K562 (cell line): ENCODE measurements around the gene MPDZ. TPM values are rescaled to one million over a fixed set of nuclear protein-coding genes. Genes with fewer than 3 reads are reported as not detected.

ENCODE experiments used
- ATAC-seq: fragments of 200-7000 bp; cut with Tn5 transposase; 3 replicates; pipeline ENCODE4 v1.9.1; 2020; ENCODE audit warnings: moderate library complexity
- BruUV-seq: library from RNA; stranded (reverse); fragments of 400-500 nt; replicated peaks from 2 replicates; lab custom pipeline; 2021; lab: Mats Ljungman, UMichigan
- CTCF ChIA-PET: fragments of 300-600 bp; formaldehyde crosslinking; extraction: SDS; loops from one replicate; lab custom pipeline; 2021; ENCODE audit warnings: low intra/inter-chr PET ratio; lab: Yijun Ruan, JAX
- POLR2A ChIA-PET: fragments of 300-600, 350-650 bp; sonication (Branson Sonifier 250); formaldehyde crosslinking; extraction: SDS; loops from one replicate; lab custom pipeline; 2021; ENCODE audit warnings: antibody characterized with exemption, inconsistent platforms; lab: Yijun Ruan, JAX
- DNase-seq, 4 experiments: peaks; one replicate each; pipeline versions ENCODE4 v3.0.0 to v3.0.0-alpha.2; 2011 to 2018; ENCODE audit warnings: low spot score in 3 of 4, mixed read lengths in 3 of 4; ENCODE audit errors: extremely low read depth in 1 of 4
- FAIRE-seq: peaks from 2 replicates; lab custom pipeline; 2011; peaks lifted over from hg19 to GRCh38; lab: Jason Lieb, UNC
- H2AFZ ChIP-seq: 2 replicates; pipeline ENCODE4 v1.6.0; 2011; ENCODE audit warnings: low read depth, low read length, control low read depth, inconsistent platforms
- H3K27ac ChIP-seq: fragments of 200-600 bp; 3 replicates; pipeline ENCODE4 v1.8.0; 2011; ENCODE audit warnings: low read depth, mild to moderate bottlenecking, control low read depth, inconsistent platforms, low read length, moderate library complexity, mixed read lengths; ENCODE audit errors: extremely low read depth
- H3K27me3 ChIP-seq, 2 experiments: fragments of 300-600 bp in 1 of 2; 2 replicates in 1 of 2; 3 replicates in 1 of 2; pipeline versions ENCODE4 v1.6.0 to v1.8.0; 2011; ENCODE audit warnings: inconsistent platforms in 2 of 2, low read length in 2 of 2, mild to moderate bottlenecking in 1 of 2, mixed read lengths in 1 of 2, moderate library complexity in 1 of 2; ENCODE audit not compliant: control insufficient read depth in 2 of 2, insufficient read depth in 2 of 2
- H3K36me3 ChIP-seq: fragments of 300-600 bp; 3 replicates; pipeline ENCODE4 v1.8.0; 2011; ENCODE audit warnings: mild to moderate bottlenecking, low read length, inconsistent platforms; ENCODE audit not compliant: control insufficient read depth, insufficient read depth
- H3K4me1 ChIP-seq, 2 experiments: fragments of 200-600 bp in 1 of 2; replicated peaks in 1 of 2; 2 replicates in 1 of 2; 3 replicates in 1 of 2; pipeline versions ENCODE4 v1.5.1 to v1.8.0; 2011; ENCODE audit warnings: inconsistent platforms in 2 of 2, low read length in 2 of 2, mild to moderate bottlenecking in 1 of 2, mixed read lengths in 1 of 2, moderate library complexity in 1 of 2; ENCODE audit not compliant: control insufficient read depth in 2 of 2, insufficient read depth in 2 of 2
- H3K4me2 ChIP-seq: 2 replicates; pipeline ENCODE4 v1.6.1; 2011; ENCODE audit warnings: low read length, control low read depth, inconsistent platforms, mixed read lengths; ENCODE audit not compliant: insufficient read depth
- H3K4me3 ChIP-seq: fragments of 200-600 bp; sonication (generic), shearing (Covaris generic); 2 replicates; pipeline ENCODE4 v1.5.1; 2016; ENCODE audit warnings: control low read depth, inconsistent platforms
- H3K79me2 ChIP-seq: fragments of 200-600 bp; 3 replicates; pipeline ENCODE4 v1.8.0; 2011; ENCODE audit warnings: low read length, inconsistent platforms; ENCODE audit not compliant: control insufficient read depth, insufficient read depth
- H3K9ac ChIP-seq, 2 experiments: 2 replicates each; pipeline versions ENCODE4 v1.6.0 to v1.6.1; 2011; ENCODE audit warnings: low read depth in 2 of 2, low read length in 2 of 2, control low read depth in 1 of 2, inconsistent platforms in 1 of 2, mild to moderate bottlenecking in 1 of 2, mixed read lengths in 1 of 2; ENCODE audit not compliant: insufficient read depth in 1 of 2
- H3K9me1 ChIP-seq: one replicate; pipeline ENCODE4 v1.6.0; 2011; ENCODE audit warnings: inconsistent platforms, mild to moderate bottlenecking, low read length, moderate library complexity; ENCODE audit not compliant: control insufficient read depth, insufficient read depth
- H3K9me3 ChIP-seq: replicated peaks from 2 replicates; pipeline ENCODE4 v1.5.1; 2011; ENCODE audit warnings: low read depth, low read length, inconsistent platforms; ENCODE audit not compliant: control insufficient read depth, insufficient read depth
- H4K20me1 ChIP-seq: replicated peaks from 2 replicates; pipeline ENCODE4 v1.6.1; 2011; ENCODE audit warnings: low read length, inconsistent platforms, mixed read lengths; ENCODE audit not compliant: control insufficient read depth, insufficient read depth
- BACH1 ChIP-seq: fragments of 200-800 bp; sonication (Bioruptor generic); IDR thresholded peaks from 2 replicates; pipeline ENCODE4 v1.6.1; 2016; ENCODE audit warnings: missing genetic modification characterization, missing compliant biosample characterization
- C11orf30 ChIP-seq: fragments of 450-650 bp; IDR thresholded peaks from 2 replicates; pipeline ENCODE4 v1.6.1; 2016; ENCODE audit warnings: low read depth, mild to moderate bottlenecking
- CBX2 ChIP-seq: fragments of 200-600 bp; sonication (generic); IDR thresholded peaks from one replicate; pipeline ENCODE4 v1.6.1; 2012; ENCODE audit warnings: mild to moderate bottlenecking, low read length, inconsistent platforms; ENCODE audit not compliant: insufficient read depth, poor library complexity, severe bottlenecking
- HLTF ChIP-seq: fragments of 450-650 bp; IDR thresholded peaks from 2 replicates; pipeline ENCODE4 v1.6.1; 2016
- MAFF ChIP-seq: IDR thresholded peaks from 2 replicates; pipeline ENCODE4 v1.6.1; 2012; ENCODE audit warnings: low read length, improper control_type of control experiment
- SOX6 ChIP-seq: fragments of 450-650 bp; IDR thresholded peaks from 2 replicates; pipeline ENCODE4 v1.6.1; 2014; ENCODE audit warnings: mild to moderate bottlenecking
- ZNF316 ChIP-seq: fragments of 450-650 bp; IDR thresholded peaks from 2 replicates; pipeline ENCODE4 v1.6.1; 2016
- ZZZ3 ChIP-seq: fragments of 450-650 bp; IDR thresholded peaks from 2 replicates; pipeline ENCODE4 v1.6.1; 2016; ENCODE audit warnings: antibody characterized with exemption, mild to moderate bottlenecking, moderate library complexity
- WGBS: fragments of 100-300 bp; shearing (Covaris generic); methylation state at CpG from one replicate; pipeline ENCODE4 v1.1.6; 2016; ENCODE audit warnings: low coverage, mixed read lengths; ENCODE audit not compliant: insufficient coverage; ENCODE audit errors: missing lambda C conversion rate; 5-methylcytosine and 5-hydroxymethylcytosine counted together
- in situ Hi-C: fragments of 300-500 bp; cut with MboI; formaldehyde crosslinking; loops from 4 replicates; pipeline ENCODE4 v1.15.0; 2018; ENCODE audit warnings: inconsistent platforms, mixed read lengths
- intact Hi-C: fragments of 100-400 bp; cut with micrococcal nuclease; formaldehyde crosslinking; loops from 2 replicates; pipeline ENCODE4 v1.14.2; 2022
- polyA plus RNA-seq, 8 experiments: library from polyadenylated mRNA; depleted of rRNA in 4 of 8; stranded (reverse) in 5 of 8; unstranded in 3 of 8; fragments of >200 nt; fragmentation: Nextera tagmentation in 2 of 8; fragmentation: Illumina TruSeq in 1 of 8; extraction: Ambion mirVana in 2 of 8; extraction: Trizol in 1 of 8; gene quantifications; 2 replicates each; pipeline versions ENCODE4 v1.2.1 to v1.2.3, GENCODE V29; 2011 to 2014; ENCODE audit warnings: inconsistent platforms in 1 of 8, missing spikeins in 1 of 8
- total RNA-seq, 7 experiments: library from RNA; depleted of rRNA in 6 of 7; stranded (reverse); fragments of >200 nt in 6 of 7; fragmentation: Illumina TruSeq in 2 of 7; extraction: Trizol in 2 of 7; gene quantifications; 2 replicates each; pipeline versions ENCODE4 v1.2.1 to v1.2.3, GENCODE V29; 2011 to 2021; ENCODE audit warnings: low replicate concordance in 1 of 7

Gene MPDZ
- total and polyA plus RNA-seq, 9 of the 15 experiments (the other 6 are each of a cell fraction or from before 2014, with no cell fraction given): 3.9 to 13.2 (median 5.7) TPM

GRCh38 chr9:13292158-13292557 is 12.7 kb upstream of the MPDZ start:
- no TSS peak for BruUV-seq
- Histone ChIP-seq H3K4me3 (no peak overlapping the region), H3K4me1 (no peaks in the 10 kb centered on the region), H2AFZ (no peak overlapping the region), H3K9ac (no peak overlapping the region), H3K27ac (no peak overlapping the region), H3K4me2 (no peak overlapping the region), H3K9me3 (no peaks in the 10 kb centered on the region), H3K27me3 (no peaks in the 10 kb centered on the region), H3K9me1 (no peaks in the 10 kb centered on the region), H3K79me2 (no peaks in the 10 kb centered on the region), H4K20me1 (no peaks in the 10 kb centered on the region), H3K36me3 (no peaks in the 10 kb centered on the region)
- WGBS: 0% methylated on average over 3 of the region's 3 CpGs
- ChIA-PET CTCF (no interaction called here), POLR2A (no interaction called here)
- TF ChIP-seq ZNF316 (peak; percentile 61), HLTF (no peak), C11orf30 (0 out of 2 replicates have a peak, but pooled peaks have one; percentile 11), CBX2 (no peak), ZZZ3 (no peak), MAFF (peak; percentile 24; the same call in 1 of the 2 replicates)
- in situ Hi-C loops: no loop called here
- no peak for DNase-seq
- ATAC-seq: no peak
- intact Hi-C loops: no loop called here
- FAIRE-seq: no peak

DNA sequence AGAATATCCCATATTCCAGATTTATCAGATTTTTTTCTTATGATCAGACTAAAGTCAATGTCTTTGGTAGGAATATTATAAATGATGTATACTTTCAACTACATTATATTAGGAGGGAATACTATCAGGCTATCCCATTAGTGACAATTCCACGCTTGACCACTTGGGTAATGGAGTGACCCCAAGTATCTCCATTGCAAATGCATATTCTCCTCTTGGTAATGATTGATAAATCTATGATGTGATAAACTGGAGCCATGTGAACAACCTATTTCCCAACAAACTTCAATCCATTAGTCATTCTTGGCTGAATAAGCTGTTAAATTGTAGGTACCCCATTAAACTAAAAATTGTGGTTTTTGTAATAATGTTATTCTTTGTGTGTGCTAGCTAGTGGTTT is 12.2 kb upstream of the MPDZ start:
- Histone ChIP-seq H2AFZ (no peak overlapping the region), H4K20me1 (no peaks in the 10 kb centered on the region), H3K9ac (no peak overlapping the region), H3K4me1 (no peaks in the 10 kb centered on the region), H3K4me3 (no peak overlapping the region), H3K79me2 (no peaks in the 10 kb centered on the region), H3K27ac (no peak overlapping the region), H3K9me3 (no peaks in the 10 kb centered on the region), H3K36me3 (no peaks in the 10 kb centered on the region), H3K9me1 (no peaks in the 10 kb centered on the region), H3K27me3 (no peaks in the 10 kb centered on the region), H3K4me2 (no peak overlapping the region)
- FAIRE-seq (no peak), DNase-seq (no peak), ATAC-seq (no peak)
- intact Hi-C loops (no loop called here), in situ Hi-C loops (no loop called here)
- WGBS: 0% methylated on average over 1 of the region's 1 CpG
- TF ChIP-seq SOX6: no peak
- no peak for TF ChIP-seq BACH1 (tag)
- BruUV-seq: no TSS peak
- CTCF ChIA-PET: no interaction called here
- POLR2A ChIA-PET: interaction anchor here (0.6 kb wide), 1 partner anchor 1823 kb away, joined by 5 read pairs; no protein-coding TSS in a partner anchor
